Mucosa of descending colon (tissue), 3 donors: ENCODE measurements around the gene CCDC183. TPM values are rescaled to one million over a fixed set of nuclear protein-coding genes. Genes with fewer than 3 reads are reported as not detected.

ENCODE experiments used
- ATAC-seq: fragments of 200-7000 bp; cut with Tn5 transposase; one replicate; pipeline ENCODE4 v1.9.1; 2020; ENCODE audit warnings: mild to moderate bottlenecking, moderate library complexity
- DNase-seq, 3 donors: peaks; one replicate each; pipeline ENCODE4 v3.0.0-alpha.2; 2020
- H3K36me3 ChIP-seq: fragments of 200-600 bp; one replicate; pipeline ENCODE4 v1.8.0; 2021; ENCODE audit warnings: low read depth, mild to moderate bottlenecking
- H3K4me1 ChIP-seq: fragments of 200-600 bp; one replicate; pipeline ENCODE4 v1.8.0; 2021; ENCODE audit warnings: low read depth, mild to moderate bottlenecking
- H3K4me3 ChIP-seq: fragments of 200-600 bp; one replicate; pipeline ENCODE4 v1.8.0; 2021; ENCODE audit warnings: mild to moderate bottlenecking
- H3K9me3 ChIP-seq: fragments of 200-600 bp; one replicate; pipeline ENCODE4 v1.8.0; 2021; ENCODE audit warnings: mild to moderate bottlenecking
- intact Hi-C, 2 donors: fragments of 100-400 bp; cut with DNase I in 1 of 2; cut with micrococcal nuclease in 1 of 2; formaldehyde crosslinking; loops; one replicate each; pipeline versions ENCODE4 v1.11.0 to v1.11.1; 2022; cut with DNase I, micrococcal nuclease
- total RNA-seq, 3 donors: library from RNA; stranded (reverse); fragmentation: NEBNext Ultra II Directional in 2 of 3; extraction: Animal tissue kit (Norgen Biotek cat#: 25700) in 2 of 3; gene quantifications; one replicate each; pipeline versions ENCODE4 v1.2.1 to v1.2.4, GENCODE V29; 2021 to 2023
- TF ChIP-seq, protein P1 (sequence below): fragments of 200-600 bp; IDR thresholded peaks from one replicate; pipeline ENCODE4 v1.8.0; 2022; ENCODE audit warnings: antibody characterized with exemption, mild to moderate bottlenecking
- donor health status: DM: no; HTN: no; CAD: no; lungs with moderate emphysema.
- donor health status: DM: no; HTN: no; CAD: no.
- donor health status: DM: no; HTN: yes; CAD: no.

The CCDC183 gene
- total RNA-seq, 3 donors from 2014 or later: 4.0 to 38.0 (median 7.0) TPM

DNA sequence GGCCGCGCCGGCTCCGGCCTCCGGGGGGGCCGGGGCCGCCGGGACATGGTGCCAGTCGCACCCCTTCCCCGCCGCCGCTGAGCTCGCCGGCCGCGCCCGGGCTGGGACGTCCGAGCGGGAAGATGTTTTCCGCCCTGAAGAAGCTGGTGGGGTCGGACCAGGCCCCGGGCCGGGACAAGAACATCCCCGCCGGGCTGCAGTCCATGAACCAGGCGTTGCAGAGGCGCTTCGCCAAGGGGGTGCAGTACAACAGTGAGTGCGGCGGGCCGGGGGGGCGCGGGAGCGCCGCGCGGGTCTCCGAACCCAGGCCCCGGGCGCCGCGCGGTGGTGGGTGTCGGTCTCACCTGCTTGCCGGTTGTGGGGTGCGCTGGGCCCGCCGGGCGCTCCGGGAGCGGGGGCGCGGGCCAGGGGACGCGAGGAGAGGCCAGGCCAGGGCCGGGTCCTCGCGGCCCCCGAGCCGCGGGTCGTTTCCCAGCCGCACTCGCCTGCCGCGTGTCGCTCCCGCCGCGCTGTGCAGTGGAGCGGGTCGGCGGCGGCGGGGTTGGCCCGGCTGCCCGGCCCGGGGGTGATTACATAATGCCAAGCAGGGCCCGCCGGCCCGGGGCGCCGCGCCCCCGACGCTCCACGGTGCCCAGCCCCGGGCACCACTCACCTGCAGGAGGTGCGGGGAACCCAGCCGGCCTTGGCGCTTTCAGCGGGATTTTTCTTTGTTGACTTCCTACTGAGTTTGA, 12.1 kb downstream of the CCDC183 start:
- intact Hi-C loops: no loop called here
- Histone ChIP-seq H3K36me3 (peaks cover 4% of the 10 kb centered on the region), H3K4me3 (peak overlapping the region; percentile 93), H3K9me3 (no peaks in the 10 kb centered on the region), H3K4me1 (peaks cover 30% of the 10 kb centered on the region)
- TF ChIP-seq, protein P1, sequence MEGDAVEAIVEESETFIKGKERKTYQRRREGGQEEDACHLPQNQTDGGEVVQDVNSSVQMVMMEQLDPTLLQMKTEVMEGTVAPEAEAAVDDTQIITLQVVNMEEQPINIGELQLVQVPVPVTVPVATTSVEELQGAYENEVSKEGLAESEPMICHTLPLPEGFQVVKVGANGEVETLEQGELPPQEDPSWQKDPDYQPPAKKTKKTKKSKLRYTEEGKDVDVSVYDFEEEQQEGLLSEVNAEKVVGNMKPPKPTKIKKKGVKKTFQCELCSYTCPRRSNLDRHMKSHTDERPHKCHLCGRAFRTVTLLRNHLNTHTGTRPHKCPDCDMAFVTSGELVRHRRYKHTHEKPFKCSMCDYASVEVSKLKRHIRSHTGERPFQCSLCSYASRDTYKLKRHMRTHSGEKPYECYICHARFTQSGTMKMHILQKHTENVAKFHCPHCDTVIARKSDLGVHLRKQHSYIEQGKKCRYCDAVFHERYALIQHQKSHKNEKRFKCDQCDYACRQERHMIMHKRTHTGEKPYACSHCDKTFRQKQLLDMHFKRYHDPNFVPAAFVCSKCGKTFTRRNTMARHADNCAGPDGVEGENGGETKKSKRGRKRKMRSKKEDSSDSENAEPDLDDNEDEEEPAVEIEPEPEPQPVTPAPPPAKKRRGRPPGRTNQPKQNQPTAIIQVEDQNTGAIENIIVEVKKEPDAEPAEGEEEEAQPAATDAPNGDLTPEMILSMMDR: no peak
- DNase-seq (peak in 1 of 3 donors; percentile 69), ATAC-seq (peak; percentile 38)

- TF ChIP-seq, protein P1: no peak
- Histone ChIP-seq H3K4me3 (peak overlapping the region; percentile 93), H3K36me3 (peaks cover 4% of the 10 kb centered on the region), H3K9me3 (no peaks in the 10 kb centered on the region), H3K4me1 (peaks cover 30% of the 10 kb centered on the region)
- intact Hi-C loops: no loop called here
- no peak for DNase-seq
- ATAC-seq: peak; percentile 3
Observed at GRCh38 chr9:136808806-136809158, 12.6 kb downstream of the CCDC183 start.

DNA sequence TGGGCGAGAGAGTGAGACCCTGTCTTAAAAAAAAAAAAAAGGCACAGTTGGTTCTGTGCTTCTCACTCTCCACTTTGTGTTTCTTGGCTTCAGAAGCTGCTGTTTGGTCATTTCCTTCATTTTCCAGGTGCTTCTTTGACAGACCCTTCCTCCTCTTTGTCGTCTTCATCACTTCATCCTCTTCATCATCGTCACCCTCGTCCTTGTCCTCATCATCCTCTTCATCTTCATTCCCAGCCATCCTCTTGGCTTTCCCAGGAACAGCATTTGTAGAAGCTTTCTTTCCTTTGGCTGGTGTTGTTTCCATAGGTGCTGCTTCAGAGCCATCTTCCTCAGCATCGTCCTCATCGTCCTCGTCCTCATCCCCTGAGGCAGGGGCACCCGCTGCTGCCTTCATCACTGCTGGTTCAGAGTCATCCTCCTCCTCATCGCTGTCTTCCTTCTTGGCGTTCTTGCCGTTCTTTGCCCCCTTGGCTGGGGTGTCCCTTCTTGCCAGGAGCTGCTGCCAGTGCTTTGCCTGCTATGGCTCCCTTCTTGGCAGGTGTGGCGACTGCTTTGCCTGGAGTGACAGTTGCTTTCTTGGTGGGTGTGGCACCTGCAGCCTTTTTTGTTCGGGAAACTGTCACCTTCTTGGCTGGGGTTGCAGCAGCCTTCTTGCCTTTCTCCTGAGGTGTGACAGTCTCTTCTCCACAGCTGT, 18.7 kb downstream of the CCDC183 start:
- DNase-seq (no peak), ATAC-seq (no peak)
- intact Hi-C loops: no loop called here
- TF ChIP-seq, protein P1: no peak
- Histone ChIP-seq H3K9me3 (no peaks in the 10 kb centered on the region), H3K4me1 (peaks cover 7% of the 10 kb centered on the region), H3K4me3 (no peak overlapping the region), H3K36me3 (peaks cover 4% of the 10 kb centered on the region)

GRCh38 chr9:136815422-136815782, 19.3 kb downstream of the CCDC183 start:
- TF ChIP-seq, protein P1: no peak
- intact Hi-C loops: no loop called here
- H3K36me3 ChIP-seq: peaks cover 4% of the 10 kb centered on the region
- no peak overlapping the region for H3K4me3 ChIP-seq
- DNase-seq: no peak
- peaks cover 2% of the 10 kb centered on the region for H3K4me1 ChIP-seq
- no peak for ATAC-seq
- H3K9me3 ChIP-seq: no peaks in the 10 kb centered on the region

DNA sequence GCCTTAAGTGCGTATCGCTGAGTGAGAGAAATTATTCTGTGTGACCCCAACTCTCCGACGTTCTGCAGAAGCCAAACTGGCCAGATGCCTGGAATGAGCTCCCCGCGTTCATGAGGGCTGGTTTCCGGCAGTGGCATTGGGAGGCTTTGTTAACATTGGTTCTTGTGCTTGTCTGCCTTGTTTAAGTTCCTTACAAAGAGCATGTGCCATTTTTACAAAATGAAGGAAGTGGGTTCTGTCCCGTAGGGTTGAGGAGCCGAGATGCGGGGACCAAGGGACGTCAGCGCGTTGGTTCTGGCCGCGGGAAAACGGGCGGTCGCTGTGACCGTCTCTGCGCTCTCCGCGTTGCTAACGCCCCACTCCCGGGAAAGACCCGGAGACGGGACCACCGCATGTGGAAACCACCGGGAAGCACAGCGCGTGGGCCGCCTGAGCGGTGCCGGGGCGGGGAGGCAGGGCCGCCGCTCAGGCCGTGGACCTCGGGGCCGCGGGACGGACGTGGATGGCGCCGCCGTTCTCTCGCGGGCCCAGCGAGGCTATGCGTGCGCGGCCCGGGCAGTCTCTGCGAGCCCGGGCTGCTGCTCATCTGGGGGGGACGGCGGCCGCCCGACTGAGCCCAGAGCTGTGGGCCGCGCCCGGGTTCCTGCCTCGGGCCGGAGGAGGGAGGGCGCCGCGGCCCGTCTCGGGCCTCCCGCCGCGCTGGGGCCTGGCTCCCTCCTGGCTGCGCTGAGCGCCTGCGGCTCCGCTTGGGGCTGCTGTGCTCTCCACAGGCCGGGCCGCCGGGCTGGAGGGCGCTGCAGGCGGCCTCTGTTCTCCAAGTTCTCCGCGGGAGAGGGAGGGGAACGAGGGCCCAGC, 25.1 kb downstream of the CCDC183 start:
- TF ChIP-seq, protein P1: no peak
- DNase-seq (no peak), ATAC-seq (peak; percentile 34)
- Histone ChIP-seq H3K4me3 (no peak overlapping the region), H3K36me3 (peaks cover 10% of the 10 kb centered on the region), H3K4me1 (peaks cover 2% of the 10 kb centered on the region), H3K9me3 (no peaks in the 10 kb centered on the region)
- intact Hi-C loops: no loop called here
